HG03066 (cell line): ENCODE measurements around the gene CST9.

Experiments
- ATAC-seq: cut with Tn5 transposase; IDR thresholded peaks from one replicate; pipeline ENCODE4 v1.9.1; 2021; ENCODE audit warnings: low read depth; ENCODE audit not compliant: unreplicated experiment

The CST9 gene

GRCh38 chr20:23554401-23554800 lies 51.3 kb downstream of the CST9 start:
- no peak for ATAC-seq
